SK-N-SH (cell line): ENCODE results near the gene B4GALNT1. TPM values are rescaled to one million over a fixed set of nuclear protein-coding genes. Genes with fewer than 3 reads are reported as not detected.

Source experiments
- CTCF ChIA-PET: fragments of 300-600, 350-600 bp; formaldehyde crosslinking; extraction: SDS; loops from one replicate; lab custom pipeline; 2021; lab: Yijun Ruan, JAX
- POLR2A ChIA-PET: fragments of 350-600 bp; sonication (Branson Sonifier 250); formaldehyde crosslinking; extraction: SDS; loops from one replicate; lab custom pipeline; 2020; ENCODE audit warnings: antibody characterized with exemption, inconsistent platforms; lab: Yijun Ruan, JAX
- DNase-seq: peaks from one replicate; pipeline ENCODE4 v3.0.0; 2012
- H2AFZ ChIP-seq: fragments of 200-600 bp; sonication (generic); 2 replicates; pipeline ENCODE4 v1.8.1; 2016; ENCODE audit warnings: antibody characterized with exemption, mild to moderate bottlenecking, low read depth
- H3F3A ChIP-seq: fragments of 200-600 bp; sonication (generic); replicated peaks from 2 replicates; pipeline ENCODE3; 2016; ENCODE audit warnings: antibody characterized with exemption, mild to moderate bottlenecking; ENCODE audit not compliant: insufficient read depth
- H3K27ac ChIP-seq, 2 experiments: fragments of 200-500 bp in 1 of 2; fragments of 200-600 bp in 1 of 2; sonication (Bioruptor generic) in 1 of 2; sonication (generic), shearing (Covaris generic) in 1 of 2; 2 replicates each; pipeline versions ENCODE4 v1.5.1 to v1.6.1; 2014 to 2016; ENCODE audit warnings: low read depth in 2 of 2, inconsistent platforms in 1 of 2, low read length in 1 of 2, mild to moderate bottlenecking in 1 of 2, mixed read lengths in 1 of 2
- H3K27me3 ChIP-seq: fragments of 200-600 bp; sonication (generic), shearing (Covaris generic); 2 replicates; pipeline ENCODE4 v1.6.1; 2016; ENCODE audit warnings: mixed run types; ENCODE audit not compliant: insufficient read depth
- H3K36me3 ChIP-seq, 2 experiments: fragments of 200-500 bp in 1 of 2; fragments of 200-600 bp in 1 of 2; sonication (Bioruptor generic) in 1 of 2; sonication (generic) in 1 of 2; replicated peaks in 1 of 2; 2 replicates each; pipeline versions ENCODE3 to v1.5.1; 2014 to 2016; ENCODE audit warnings: low read length in 1 of 2, mild to moderate bottlenecking in 1 of 2; ENCODE audit not compliant: insufficient read depth in 2 of 2, control insufficient read depth in 1 of 2
- H3K4me1 ChIP-seq, 2 experiments: fragments of 200-500 bp in 1 of 2; fragments of 200-600 bp in 1 of 2; sonication (Bioruptor generic) in 1 of 2; sonication (generic), shearing (Covaris generic) in 1 of 2; 2 replicates each; pipeline versions ENCODE4 v1.5.1 to v1.6.1; 2014 to 2016; ENCODE audit warnings: low read depth in 1 of 2, low read length in 1 of 2, mixed run types in 1 of 2; ENCODE audit not compliant: insufficient read depth in 2 of 2, control insufficient read depth in 1 of 2
- H3K4me2 ChIP-seq: fragments of 200-600 bp; sonication (generic), shearing (Covaris generic); 2 replicates; pipeline ENCODE4 v1.6.1; 2017; ENCODE audit warnings: mixed run types
- H3K4me3 ChIP-seq, 2 experiments: fragments of 200-500 bp in 1 of 2; fragments of 200-600 bp in 1 of 2; sonication (Bioruptor generic) in 1 of 2; sonication (generic), shearing (Covaris generic) in 1 of 2; 2 replicates each; pipeline versions ENCODE4 v1.5.1 to v1.8.1; 2014 to 2016; ENCODE audit warnings: low read depth in 2 of 2, inconsistent platforms in 1 of 2, low read length in 1 of 2, mild to moderate bottlenecking in 1 of 2, mixed read lengths in 1 of 2, moderate library complexity in 1 of 2
- H3K79me2 ChIP-seq: fragments of 200-600 bp; sonication (generic); 2 replicates; pipeline ENCODE4 v1.8.1; 2017; ENCODE audit warnings: mild to moderate bottlenecking; ENCODE audit not compliant: insufficient read depth
- H3K9ac ChIP-seq: fragments of 200-600 bp; sonication (generic); 2 replicates; pipeline ENCODE4 v1.6.1; 2017; ENCODE audit warnings: mixed run types
- H3K9me2 ChIP-seq: fragments of 200-600 bp; sonication (generic); 2 replicates; pipeline ENCODE4 v1.6.1; 2017; ENCODE audit warnings: mixed run types
- H3K9me3 ChIP-seq: fragments of 200-600 bp; sonication (generic); 2 replicates; pipeline ENCODE4 v1.6.1; 2017; ENCODE audit warnings: mixed run types, mild to moderate bottlenecking, moderate library complexity
- H4K20me1 ChIP-seq: fragments of 200-600 bp; sonication (generic); 2 replicates; pipeline ENCODE4 v1.6.1; 2017; ENCODE audit warnings: mild to moderate bottlenecking, mixed run types; ENCODE audit not compliant: insufficient read depth
- CHD2 ChIP-seq: fragments of 150-350 bp; IDR thresholded peaks from 2 replicates; pipeline ENCODE4 v1.6.1; 2018; ENCODE audit warnings: low read length; ENCODE audit not compliant: partially characterized antibody
- CTCF ChIP-seq: fragments of 200-600 bp; sonication (generic); IDR thresholded peaks from 2 replicates; pipeline ENCODE4 v1.6.1; 2017; ENCODE audit warnings: antibody characterized with exemption, mild to moderate bottlenecking, moderate library complexity
- ELF1 ChIP-seq: IDR thresholded peaks from 2 replicates; pipeline ENCODE4 v1.4.0; 2012
- EZH2phosphoT487 ChIP-seq: fragments of 200-600 bp; sonication (generic); IDR thresholded peaks from 2 replicates; pipeline ENCODE4 v1.6.1; 2017; ENCODE audit warnings: low read depth, mixed run types, mild to moderate bottlenecking, antibody characterized with exemption, moderate library complexity, borderline replicate concordance
- FOSL2 ChIP-seq: IDR thresholded peaks from 2 replicates; pipeline ENCODE4 v1.4.0; 2012; ENCODE audit warnings: low read depth, mild to moderate bottlenecking, moderate library complexity, borderline replicate concordance
- GABPA ChIP-seq: IDR thresholded peaks from 2 replicates; pipeline ENCODE4 v1.4.0; 2012; ENCODE audit warnings: low read depth, mild to moderate bottlenecking
- NFIC ChIP-seq: IDR thresholded peaks from 2 replicates; pipeline ENCODE4 v1.4.0; 2012; ENCODE audit warnings: borderline replicate concordance
- NRF1 ChIP-seq: IDR thresholded peaks from 2 replicates; pipeline ENCODE4 v1.6.1; 2012; ENCODE audit warnings: low read depth, mild to moderate bottlenecking, low read length
- POLR2AphosphoS5 ChIP-seq: IDR thresholded peaks from 2 replicates; pipeline ENCODE4 v1.6.1; 2012; ENCODE audit warnings: low read depth, low read length
- RCOR1 ChIP-seq: fragments of 150-350 bp; IDR thresholded peaks from 2 replicates; pipeline ENCODE4 v1.6.1; 2017; ENCODE audit warnings: antibody characterized with exemption, low read length
- RFX5 ChIP-seq: IDR thresholded peaks from 2 replicates; pipeline ENCODE4 v1.6.1; 2012; ENCODE audit warnings: mild to moderate bottlenecking, improper control_type of control experiment, low read length
- RXRA ChIP-seq: IDR thresholded peaks from 2 replicates; pipeline ENCODE4 v1.4.0; 2012; ENCODE audit warnings: low read depth, mild to moderate bottlenecking, borderline replicate concordance
- SIN3A ChIP-seq: IDR thresholded peaks from 2 replicates; pipeline ENCODE4 v1.6.1; 2012; ENCODE audit warnings: low read depth, mild to moderate bottlenecking, low read length, moderate library complexity, borderline replicate concordance
- SMC3 ChIP-seq: IDR thresholded peaks from 2 replicates; pipeline ENCODE4 v1.6.1; 2012; ENCODE audit warnings: low read depth, low read length, improper control_type of control experiment
- TEAD4 ChIP-seq: IDR thresholded peaks from 2 replicates; pipeline ENCODE4 v1.4.0; 2012; ENCODE audit warnings: mild to moderate bottlenecking, borderline replicate concordance; ENCODE audit not compliant: insufficient read depth
- USF2 ChIP-seq: fragments of 150-350 bp; IDR thresholded peaks from 2 replicates; pipeline ENCODE4 v1.6.1; 2017; ENCODE audit warnings: antibody characterized with exemption, low read length, low read depth, borderline replicate concordance
- ZBTB33 ChIP-seq: IDR thresholded peaks from 2 replicates; pipeline ENCODE4 v1.4.0; 2012; ENCODE audit warnings: low read depth, borderline replicate concordance
- WGBS: methylation state at CpG from one replicate; pipeline ENCODE4 v1.1.6; 2017; ENCODE audit warnings: low lambda C conversion rate; 5-methylcytosine and 5-hydroxymethylcytosine counted together
- polyA plus RNA-seq, 3 experiments: library from polyadenylated mRNA; depleted of rRNA; stranded (reverse); fragments of >200 nt; gene quantifications; 2 replicates each; pipeline ENCODE4 v1.2.3, GENCODE V29; 2012

The B4GALNT1 gene
- polyA plus RNA-seq, 1 of the 3 experiments (the other 2 are of a cell fraction) = 5.3 TPM

GRCh38 chr12:57579011-57579410 is 54.0 kb downstream of the B4GALNT1 start:
- ChIA-PET POLR2A (no interaction called here), CTCF (interaction anchor here (1.1 to 7.6 kb wide), 3 partner anchors 44 to 147 kb away, joined by 3 to 298 read pairs (median 110); partner anchors contain the start of gene B4GALNT1)
- H3K4me2 ChIP-seq = no peak overlapping the region
- H3K27me3 ChIP-seq = no peaks in the 10 kb centered on the region
- H4K20me1 ChIP-seq = no peaks in the 10 kb centered on the region
- DNase-seq = no peak
- no peaks in the 10 kb centered on the region for H3K79me2 ChIP-seq
- no peaks in the 10 kb centered on the region for H3F3A ChIP-seq
- peaks cover 37 to 78% of the 10 kb centered on the region in 2 experiments for H3K36me3 ChIP-seq
- TF ChIP-seq USF2 = no peak
- TF ChIP-seq RFX5 = no peak
- no peak for TF ChIP-seq SIN3A
- no peak for TF ChIP-seq NRF1
- TF ChIP-seq POLR2AphosphoS5 = no peak
- no peak for TF ChIP-seq GABPA
- no peak for TF ChIP-seq SMC3
- TF ChIP-seq FOSL2 = no peak
- TF ChIP-seq CHD2 = no peak
- no peak for TF ChIP-seq NFIC
- no peak for TF ChIP-seq RXRA
- no peak for TF ChIP-seq ELF1
- H3K4me3 ChIP-seq = no peak overlapping the region
- H3K9me3 ChIP-seq = no peaks in the 10 kb centered on the region
- H3K27ac ChIP-seq = no peak overlapping the region
- 44% methylated on average over 1 of the region's 2 CpGs for WGBS
- H2AFZ ChIP-seq = no peak overlapping the region
- H3K9ac ChIP-seq = no peak overlapping the region
- no peaks in the 10 kb centered on the region for H3K4me1 ChIP-seq
- no peaks in the 10 kb centered on the region for H3K9me2 ChIP-seq

GRCh38 chr12:57577981-57578758 is 54.8 kb downstream of the B4GALNT1 start:
- CTCF ChIA-PET = interaction anchor here (1.1 kb wide), 1 partner anchor 148 kb away, joined by 3 read pairs; no protein-coding TSS in a partner anchor
- no peaks in the 10 kb centered on the region for H3K9me3 ChIP-seq
- H3K36me3 ChIP-seq = peaks cover 37 to 78% of the 10 kb centered on the region in 2 experiments
- H2AFZ ChIP-seq = no peak overlapping the region
- H3K4me1 ChIP-seq = no peaks in the 10 kb centered on the region
- POLR2A ChIA-PET = no interaction called here
- TF ChIP-seq FOSL2 (no peak), ELF1 (no peak), RXRA (no peak), TEAD4 (no peak), ZBTB33 (no peak), RCOR1 (no peak), CTCF (no peak), GABPA (no peak), CHD2 (no peak), EZH2phosphoT487 (no peak)
- no peaks in the 10 kb centered on the region for H3K79me2 ChIP-seq
- H3K4me2 ChIP-seq = no peak overlapping the region
- DNase-seq = no peak
- H3F3A ChIP-seq = no peaks in the 10 kb centered on the region
- H3K9me2 ChIP-seq = no peaks in the 10 kb centered on the region
- WGBS = 88% methylated on average over 12 of the region's 12 CpGs
- H3K27ac ChIP-seq = no peak overlapping the region
- H3K4me3 ChIP-seq = no peak overlapping the region
- H3K27me3 ChIP-seq = no peaks in the 10 kb centered on the region
- no peak overlapping the region for H3K9ac ChIP-seq
- no peaks in the 10 kb centered on the region for H4K20me1 ChIP-seq
